ENCODE results near the gene LNPEP. TPM values are rescaled to one million over a fixed set of nuclear protein-coding genes. Genes with fewer than 3 reads are reported as not detected.

Gene LNPEP
- total and polyA plus RNA-seq, 2 of the 4 experiments (the other 2 are of a cell fraction), result 3.6 to 27.4 TPM

DNA sequence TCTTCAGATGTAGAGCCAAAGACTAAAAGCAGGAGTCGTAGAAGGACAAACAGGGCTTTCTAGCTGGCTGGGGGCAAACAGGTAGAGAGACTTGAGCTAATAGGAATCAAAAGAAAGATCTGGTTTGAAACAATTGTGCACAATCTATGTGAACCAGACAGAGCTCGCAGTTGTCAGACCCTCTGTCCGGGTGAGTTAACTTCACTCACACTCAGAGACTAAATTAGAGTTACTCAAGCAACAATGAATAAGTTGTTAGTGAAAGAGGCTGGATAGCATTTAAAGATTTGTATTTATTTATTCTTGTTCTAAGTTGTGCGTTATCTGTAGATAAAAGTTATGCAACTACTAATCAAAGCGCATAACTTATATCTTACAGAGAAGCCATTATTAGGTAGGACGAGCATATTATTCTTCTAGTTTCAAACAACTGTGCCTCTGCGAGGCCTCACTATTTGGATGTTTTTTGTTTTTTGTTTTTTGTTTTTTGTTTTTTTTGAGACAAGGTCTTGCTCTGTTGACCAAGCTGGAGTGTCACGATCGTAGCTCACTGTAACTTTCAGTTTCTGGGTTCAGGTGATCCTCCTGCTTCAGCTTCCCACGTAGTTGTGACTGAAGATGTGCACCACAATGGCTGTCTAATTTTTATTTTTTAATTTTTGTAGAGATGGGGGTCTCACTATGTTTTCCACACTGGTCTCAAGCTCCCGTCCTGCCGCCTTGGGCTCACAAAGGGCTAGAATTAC lies 13.2 kb upstream of the LNPEP start:
- no peaks in the 10 kb centered on the region; the same call in 1 of the 2 replicates for H3K9me1 ChIP-seq (ENCODE audit: insufficient read depth, low read length)
- dilution Hi-C loops (cut with HindIII; ENCODE audit: low sequenced_read_pairs, unreplicated experiment), result no loop called here
- H2BK20ac ChIP-seq (ENCODE audit: low read depth, low read length), result no peak overlapping the region
- H2AFZ ChIP-seq (replicated peaks; ENCODE audit: low read length, poor library complexity), result no peak overlapping the region
- H3K36me3 ChIP-seq (ENCODE audit: control insufficient read depth, insufficient read depth, low read length), result no peaks in the 10 kb centered on the region
- no peak overlapping the region for H3K56ac ChIP-seq (ENCODE audit: extremely low read depth, insufficient read depth, low read length)
- peaks cover 4% of the 10 kb centered on the region; the same call in 1 of the 2 replicates for H3K4me1 ChIP-seq (ENCODE audit: control insufficient read depth, insufficient read depth, low read length)
- H2AK9ac ChIP-seq (replicated peaks; ENCODE audit: low read depth, low read length, poor library complexity), result no peak overlapping the region
- no peak overlapping the region for H2BK120ac ChIP-seq (ENCODE audit: low read depth, low read length)
- CTCF ChIA-PET, result no interaction called here
- no peak overlapping the region for H3K4me3 ChIP-seq (ENCODE audit: insufficient read depth, low read depth, low read length)
- H4K5ac ChIP-seq (ENCODE audit: low read depth, low read length), result no peak overlapping the region
- DNase-seq, result no peak
- H4K91ac ChIP-seq (ENCODE audit: insufficient read depth, low read depth, low read length), result no peak overlapping the region
- WGBS, 2 experiments (ENCODE audit: extremely low coverage in 2 of 2, insufficient read length in 1 of 2), result 100% methylated on average over 1 of the region's 12 CpGs; no CpG with 5 or more reads in 1 of the 2 experiments
- no peak overlapping the region for H3K27ac ChIP-seq (ENCODE audit: insufficient read depth, low read length)
- H3K4ac ChIP-seq (ENCODE audit: low read depth, low read length), result no peak overlapping the region
- H2BK15ac ChIP-seq (ENCODE audit: low read depth, low read length), result no peak overlapping the region
- H3K4me2 ChIP-seq (ENCODE audit: low read depth, low read length), result no peak overlapping the region
- no peak overlapping the region for H3K14ac ChIP-seq (replicated peaks; ENCODE audit: low read depth, low read length)
- H4K8ac ChIP-seq (ENCODE audit: low read depth in 2 of 2, low read length in 2 of 2), result no peak overlapping the region
- no peak overlapping the region for H3K18ac ChIP-seq (ENCODE audit: low read depth, low read length)
- in situ Hi-C loops (cut with MboI; ENCODE audit: low sequenced_read_pairs), result no loop called here
- H3K79me1 ChIP-seq (ENCODE audit: low read depth in 1 of 2, low read length in 2 of 2), result no peaks in the 10 kb centered on the region
- intact Hi-C loops (cut with micrococcal nuclease), result no loop called here
- H2AK5ac ChIP-seq (ENCODE audit: low read depth, low read length), result no peak overlapping the region
- H3K23ac ChIP-seq (ENCODE audit: low read depth, low read length), result no peak overlapping the region
- no peak overlapping the region for H2BK5ac ChIP-seq (ENCODE audit: low read depth, low read length, poor library complexity, severe bottlenecking)
- POLR2A ChIA-PET (ENCODE audit: unreplicated experiment), result no interaction called here
- no peak for ATAC-seq (ENCODE audit: low read depth)
- no TSS peak for BruUV-seq (replicated peaks)
- no peak for TF ChIP-seq MXI1 (IDR thresholded peaks at IDR 0.05; ENCODE audit: borderline replicate concordance, low read depth, low read length)
- TF ChIP-seq POLR2A (IDR thresholded peaks at IDR 0.05; ENCODE audit: low read depth, low read length), result no peak
- TF ChIP-seq, protein P1, sequence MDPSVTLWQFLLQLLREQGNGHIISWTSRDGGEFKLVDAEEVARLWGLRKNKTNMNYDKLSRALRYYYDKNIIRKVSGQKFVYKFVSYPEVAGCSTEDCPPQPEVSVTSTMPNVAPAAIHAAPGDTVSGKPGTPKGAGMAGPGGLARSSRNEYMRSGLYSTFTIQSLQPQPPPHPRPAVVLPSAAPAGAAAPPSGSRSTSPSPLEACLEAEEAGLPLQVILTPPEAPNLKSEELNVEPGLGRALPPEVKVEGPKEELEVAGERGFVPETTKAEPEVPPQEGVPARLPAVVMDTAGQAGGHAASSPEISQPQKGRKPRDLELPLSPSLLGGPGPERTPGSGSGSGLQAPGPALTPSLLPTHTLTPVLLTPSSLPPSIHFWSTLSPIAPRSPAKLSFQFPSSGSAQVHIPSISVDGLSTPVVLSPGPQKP (IDR thresholded peaks at IDR 0.05; ENCODE audit: borderline replicate concordance, low read depth, low read length), result no peak
- no peak for TF ChIP-seq FOS (IDR thresholded peaks at IDR 0.05; ENCODE audit: low read depth, low read length)
- TF ChIP-seq CEBPB (IDR thresholded peaks at IDR 0.05; ENCODE audit: low read depth, low read length), result no peak
- no peak for TF ChIP-seq SMC3 (IDR thresholded peaks at IDR 0.05; ENCODE audit: low read depth, low read length)
- no peak for TF ChIP-seq MAFK (IDR thresholded peaks at IDR 0.05; ENCODE audit: low read depth, low read length)
- TF ChIP-seq, protein P2, sequence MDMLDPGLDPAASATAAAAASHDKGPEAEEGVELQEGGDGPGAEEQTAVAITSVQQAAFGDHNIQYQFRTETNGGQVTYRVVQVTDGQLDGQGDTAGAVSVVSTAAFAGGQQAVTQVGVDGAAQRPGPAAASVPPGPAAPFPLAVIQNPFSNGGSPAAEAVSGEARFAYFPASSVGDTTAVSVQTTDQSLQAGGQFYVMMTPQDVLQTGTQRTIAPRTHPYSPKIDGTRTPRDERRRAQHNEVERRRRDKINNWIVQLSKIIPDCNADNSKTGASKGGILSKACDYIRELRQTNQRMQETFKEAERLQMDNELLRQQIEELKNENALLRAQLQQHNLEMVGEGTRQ (IDR thresholded peaks at IDR 0.05; ENCODE audit: low read depth, low read length), result no peak
- no peak for TF ChIP-seq NFE2L2 (IDR thresholded peaks at IDR 0.05; ENCODE audit: low read depth, low read length)
- TF ChIP-seq CHD1 (IDR thresholded peaks at IDR 0.05; ENCODE audit: low read depth, low read length), result no peak
- TF ChIP-seq RAD21 (IDR thresholded peaks at IDR 0.05; ENCODE audit: low read length), result no peak
- TF ChIP-seq BHLHE40 (IDR thresholded peaks at IDR 0.05; ENCODE audit: low read depth, low read length), result no peak
- TF ChIP-seq MAZ (IDR thresholded peaks at IDR 0.05; ENCODE audit: borderline replicate concordance, low read depth, low read length), result no peak
- no peaks in the 10 kb centered on the region for H3K9me3 ChIP-seq (ENCODE audit: control insufficient read depth, insufficient read depth, low read length)
- H3K27me3 ChIP-seq (ENCODE audit: control insufficient read depth, insufficient read depth, low read length), result no peaks in the 10 kb centered on the region
- H3K9ac ChIP-seq (ENCODE audit: low read depth, low read length), result no peak overlapping the region
- H4K20me1 ChIP-seq (ENCODE audit: insufficient read depth, low read length), result no peaks in the 10 kb centered on the region
